ENCODE data around the gene TLK2. TPM values are rescaled to one million over a fixed set of nuclear protein-coding genes. Genes with fewer than 3 reads are reported as not detected.
"Not testable (repeated sequence)": the region's sequence is repeated elsewhere in the genome, so short reads cannot be mapped to it uniquely, and the experiment has no call there.

The TLK2 gene
- total RNA-seq, 1 donor from 2014 or later = 44.0 TPM

DNA sequence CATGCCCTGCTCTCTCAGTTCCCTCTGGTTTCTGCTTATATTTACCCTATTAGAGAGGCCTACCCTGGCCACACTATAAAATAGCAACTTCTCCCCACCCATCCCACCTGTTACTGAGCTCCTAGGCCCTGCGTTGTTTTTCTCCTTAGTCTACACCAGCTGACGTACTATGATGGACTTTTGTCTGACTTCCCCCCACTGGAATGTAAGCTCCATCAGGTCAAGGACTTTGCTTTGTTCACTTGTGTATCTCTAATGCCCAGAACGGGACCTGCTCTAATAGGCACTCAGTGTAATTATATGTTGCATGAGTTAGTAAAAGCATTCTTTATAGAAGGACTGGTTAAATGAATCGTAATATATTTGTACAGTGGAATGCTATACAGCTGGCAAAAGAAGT is 62.4 kb downstream of the TLK2 start:
- peaks cover 42% of the 10 kb centered on the region for H3K36me3 Mint-ChIP-seq (ENCODE audit: low read depth)
- H3K9me3 Mint-ChIP-seq; DNase-seq (ENCODE audit: low spot score); intact Hi-C loops (cut with micrococcal nuclease); H3K27me3 Mint-ChIP-seq (ENCODE audit: insufficient read depth); H3K27ac Mint-ChIP-seq; H3K4me3 Mint-ChIP-seq; H3K4me1 Mint-ChIP-seq (ENCODE audit: low read depth): not testable (repeated sequence)

DNA sequence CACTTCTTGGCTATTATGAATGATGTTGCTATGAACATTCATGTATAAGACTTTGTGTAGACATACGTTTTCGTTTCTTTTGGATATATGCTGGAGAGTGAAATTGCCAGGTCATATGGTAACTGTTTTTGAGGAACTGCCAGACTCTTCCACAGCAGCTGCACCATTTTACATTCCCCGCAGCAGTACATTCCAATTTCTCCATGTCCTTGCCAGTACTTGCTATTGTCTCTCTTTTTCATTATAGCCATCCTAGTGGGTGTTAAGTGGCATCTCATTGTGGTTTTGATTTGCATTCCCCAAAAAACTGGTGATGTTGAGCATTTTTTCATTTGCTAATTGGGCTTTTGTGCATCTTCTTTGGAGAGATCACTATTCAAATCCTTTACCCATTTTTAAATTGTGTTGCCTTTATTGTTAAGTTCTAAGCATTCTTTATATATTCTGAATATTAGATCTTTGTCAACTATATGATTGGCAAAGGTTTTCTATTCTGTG is 64.7 kb downstream of the TLK2 start:
- DNase-seq (ENCODE audit: low spot score); intact Hi-C loops (cut with micrococcal nuclease); H3K27me3 Mint-ChIP-seq (ENCODE audit: insufficient read depth); H3K9me3 Mint-ChIP-seq; H3K4me3 Mint-ChIP-seq; H3K27ac Mint-ChIP-seq; H3K4me1 Mint-ChIP-seq (ENCODE audit: low read depth): not testable (repeated sequence)
- peaks cover 27% of the 10 kb centered on the region for H3K36me3 Mint-ChIP-seq (ENCODE audit: low read depth)

DNA sequence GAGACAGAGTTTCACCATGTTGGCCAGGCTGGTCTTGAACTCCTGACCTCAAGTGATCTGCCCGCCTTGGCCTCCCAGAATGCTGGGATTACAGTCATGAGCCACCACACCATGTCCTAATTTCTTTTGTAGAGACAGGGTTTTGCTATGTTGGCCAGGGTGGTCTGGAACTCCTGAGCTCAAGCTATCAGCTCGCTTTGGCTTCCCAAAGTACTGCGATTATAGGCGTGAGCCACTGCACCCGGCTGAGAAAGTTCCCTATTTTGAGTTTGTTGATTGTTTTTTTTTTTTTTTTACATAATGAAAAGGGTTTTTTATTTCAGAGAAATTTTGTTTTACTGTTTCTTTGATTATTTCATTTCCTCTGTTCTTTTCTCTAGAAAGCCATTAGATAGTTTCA is 67.4 kb downstream of the TLK2 start:
- H3K4me1 Mint-ChIP-seq (ENCODE audit: low read depth); intact Hi-C loops (cut with micrococcal nuclease); H3K27ac Mint-ChIP-seq; H3K4me3 Mint-ChIP-seq; H3K27me3 Mint-ChIP-seq (ENCODE audit: insufficient read depth); H3K9me3 Mint-ChIP-seq; DNase-seq (ENCODE audit: low spot score): not testable (repeated sequence)
- H3K36me3 Mint-ChIP-seq (ENCODE audit: low read depth) = peaks cover 17% of the 10 kb centered on the region

DNA sequence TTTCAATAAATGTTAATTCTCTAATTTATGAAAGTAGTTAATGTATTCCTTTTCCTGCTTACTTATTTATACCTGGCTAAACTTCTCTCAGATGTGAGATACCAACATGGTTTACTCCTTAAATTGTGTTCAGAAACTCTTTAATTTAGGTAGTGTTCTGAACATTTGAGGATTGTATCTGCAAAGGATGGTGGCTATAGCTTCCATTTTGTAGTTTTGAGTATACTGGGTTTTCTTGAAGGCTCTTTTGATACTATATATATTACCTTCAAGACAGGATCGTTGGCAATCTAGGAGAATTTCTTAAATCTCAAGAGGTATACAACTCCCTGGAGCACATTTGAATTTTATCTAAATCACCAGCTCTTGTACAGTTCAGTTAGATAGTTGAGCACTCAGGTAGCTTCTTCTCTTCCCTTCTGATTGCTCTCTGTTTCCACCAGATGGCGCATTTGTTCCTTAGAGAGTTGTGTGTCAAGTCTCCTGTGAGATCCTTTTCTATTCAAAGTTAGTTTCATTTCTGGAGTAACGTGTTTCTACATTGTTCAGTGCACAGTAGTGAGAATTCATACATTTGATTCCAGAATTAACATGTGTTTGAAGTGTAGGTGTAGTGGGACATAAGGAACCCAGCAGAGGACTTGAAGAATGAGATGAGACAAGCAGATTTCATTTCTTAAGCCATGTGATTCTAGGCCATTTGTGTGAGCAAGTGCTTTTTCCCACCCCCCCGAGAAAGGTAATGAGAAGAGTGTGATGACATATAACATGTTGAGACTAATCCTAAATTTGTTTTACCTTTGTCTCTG is 74.4 kb downstream of the TLK2 start:
- H3K4me1 Mint-ChIP-seq (ENCODE audit: low read depth); H3K9me3 Mint-ChIP-seq; H3K36me3 Mint-ChIP-seq (ENCODE audit: low read depth); H3K27me3 Mint-ChIP-seq (ENCODE audit: insufficient read depth): not testable (repeated sequence)
- H3K27ac Mint-ChIP-seq = peak overlapping the region; percentile 37
- intact Hi-C loops (cut with micrococcal nuclease) = loop anchor here (1.0 to 5.0 kb wide), 3 partner anchors 39 to 854 kb away; no protein-coding TSS in a partner anchor
- peak overlapping the region; percentile 37 for H3K4me3 Mint-ChIP-seq
- DNase-seq (ENCODE audit: low spot score) = peak; percentile 41

DNA sequence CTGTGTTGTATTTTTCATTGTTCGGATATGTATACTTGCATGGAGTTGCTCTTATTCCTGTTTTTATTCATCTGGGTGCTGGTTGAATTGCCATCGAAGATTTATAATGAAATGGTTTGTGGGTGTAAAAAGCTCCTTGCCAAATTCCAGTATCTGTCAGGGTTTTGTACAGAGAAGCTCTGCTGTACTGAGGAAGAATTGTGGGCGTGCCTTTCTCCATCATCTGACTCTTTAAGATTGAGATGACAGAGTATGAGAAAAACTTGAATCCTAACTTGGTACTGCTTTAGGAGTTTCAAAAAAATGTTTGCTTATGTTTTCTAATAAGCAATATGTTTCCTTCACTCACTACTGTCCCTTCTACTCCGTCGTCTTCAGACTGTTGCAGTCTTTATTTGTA is 78.9 kb downstream of the TLK2 start:
- H3K4me3 Mint-ChIP-seq; H3K27me3 Mint-ChIP-seq (ENCODE audit: insufficient read depth); H3K27ac Mint-ChIP-seq; intact Hi-C loops (cut with micrococcal nuclease); DNase-seq (ENCODE audit: low spot score); H3K4me1 Mint-ChIP-seq (ENCODE audit: low read depth); H3K9me3 Mint-ChIP-seq: not testable (repeated sequence)
- peaks cover 19% of the 10 kb centered on the region for H3K36me3 Mint-ChIP-seq (ENCODE audit: low read depth)

DNA sequence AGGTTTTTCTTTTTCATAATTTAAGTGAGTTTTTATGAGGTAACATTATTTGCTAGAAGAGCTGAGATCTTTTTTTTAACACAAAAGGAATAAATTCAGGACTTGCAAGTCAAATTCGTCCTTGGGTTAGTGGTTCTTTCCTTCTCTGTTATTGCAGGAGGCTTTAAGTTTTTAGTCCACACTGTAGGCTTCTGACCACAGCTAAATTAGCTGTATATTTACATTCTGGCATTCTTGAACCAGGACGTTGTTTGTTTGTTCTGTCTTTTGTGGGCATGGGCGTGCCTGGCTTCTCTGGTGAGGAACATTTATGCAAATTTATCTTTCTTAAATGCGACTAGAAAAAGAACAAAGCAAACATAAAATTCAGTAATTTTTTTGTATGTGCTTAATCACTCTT is 80.3 kb downstream of the TLK2 start:
- H3K4me3 Mint-ChIP-seq; intact Hi-C loops (cut with micrococcal nuclease); H3K27me3 Mint-ChIP-seq (ENCODE audit: insufficient read depth); H3K4me1 Mint-ChIP-seq (ENCODE audit: low read depth); H3K9me3 Mint-ChIP-seq; H3K27ac Mint-ChIP-seq; DNase-seq (ENCODE audit: low spot score): not testable (repeated sequence)
- peaks cover 21% of the 10 kb centered on the region for H3K36me3 Mint-ChIP-seq (ENCODE audit: low read depth)

DNA sequence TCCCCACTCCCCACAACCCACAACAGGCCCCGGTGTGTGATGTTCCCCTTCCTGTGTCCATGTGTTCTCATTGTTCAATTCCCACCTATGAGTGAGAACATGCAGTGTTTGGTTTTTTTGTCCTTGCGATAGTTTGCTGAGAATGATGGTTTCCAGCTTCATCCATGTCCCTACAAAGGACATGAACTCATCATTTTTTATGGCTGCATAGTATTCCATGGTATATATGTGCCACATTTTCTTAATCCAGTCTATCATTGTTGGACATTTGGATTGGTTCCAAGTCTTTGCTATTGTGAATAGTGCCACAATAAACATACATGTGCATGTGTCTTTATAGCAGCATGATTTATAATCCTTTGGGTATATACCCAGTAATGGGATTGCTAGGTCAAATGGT is 82.3 kb downstream of the TLK2 start:
- H3K4me3 Mint-ChIP-seq; intact Hi-C loops (cut with micrococcal nuclease); H3K27me3 Mint-ChIP-seq (ENCODE audit: insufficient read depth); H3K9me3 Mint-ChIP-seq; H3K4me1 Mint-ChIP-seq (ENCODE audit: low read depth); DNase-seq (ENCODE audit: low spot score); H3K27ac Mint-ChIP-seq: not testable (repeated sequence)
- peaks cover 32% of the 10 kb centered on the region for H3K36me3 Mint-ChIP-seq (ENCODE audit: low read depth)

DNA sequence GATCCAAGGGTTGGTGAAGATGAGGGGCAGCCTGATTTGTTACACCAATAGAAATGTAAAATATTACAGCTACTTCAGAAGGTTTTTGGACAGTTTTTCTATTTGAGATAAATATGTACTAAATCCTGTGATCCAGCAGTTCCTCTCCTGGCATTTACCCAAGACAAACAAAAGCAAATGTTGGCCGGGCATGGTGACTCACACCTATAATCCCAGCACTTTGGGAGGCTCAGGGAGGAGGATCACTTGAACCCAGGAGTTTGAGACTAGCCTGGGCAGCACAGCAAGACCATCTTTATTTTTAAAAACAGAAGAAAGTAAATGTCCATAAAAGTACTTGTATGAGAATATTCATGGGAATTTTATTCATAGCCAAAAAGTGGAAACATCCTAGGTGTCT is 84.0 kb downstream of the TLK2 start:
- no peak overlapping the region for H3K4me3 Mint-ChIP-seq
- intact Hi-C loops (cut with micrococcal nuclease) = no loop called here
- H3K27me3 Mint-ChIP-seq (ENCODE audit: insufficient read depth) = no peaks in the 10 kb centered on the region
- peaks cover 15% of the 10 kb centered on the region for H3K4me1 Mint-ChIP-seq (ENCODE audit: low read depth)
- peaks cover 36% of the 10 kb centered on the region for H3K36me3 Mint-ChIP-seq (ENCODE audit: low read depth)
- DNase-seq (ENCODE audit: low spot score) = no peak
- H3K9me3 Mint-ChIP-seq = peaks cover 4% of the 10 kb centered on the region
- H3K27ac Mint-ChIP-seq = no peak overlapping the region

DNA sequence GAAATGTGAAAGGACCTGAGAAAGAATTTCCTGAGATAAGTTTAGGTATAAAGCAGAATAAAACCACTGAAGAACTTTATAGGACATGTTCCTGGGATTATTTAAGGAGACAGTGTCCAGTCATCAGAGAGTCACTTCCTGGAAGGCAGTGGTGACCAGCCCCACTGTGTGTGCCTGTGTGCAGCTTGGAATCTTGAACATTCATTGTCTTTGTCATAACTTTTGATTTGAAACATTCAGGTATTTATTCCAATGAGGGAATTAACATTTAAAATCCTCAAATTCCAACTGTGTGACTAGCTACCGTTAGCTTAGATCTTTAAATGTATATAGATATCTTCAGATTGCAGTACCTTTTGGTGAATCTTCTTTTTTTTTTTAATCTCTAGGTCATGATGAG is 87.2 kb downstream of the TLK2 start:
- no peak overlapping the region for H3K27ac Mint-ChIP-seq
- H3K4me1 Mint-ChIP-seq (ENCODE audit: low read depth) = peaks cover 15% of the 10 kb centered on the region
- H3K4me3 Mint-ChIP-seq = no peak overlapping the region
- DNase-seq (ENCODE audit: low spot score) = no peak
- intact Hi-C loops (cut with micrococcal nuclease) = no loop called here
- peaks cover 4% of the 10 kb centered on the region for H3K9me3 Mint-ChIP-seq
- no peaks in the 10 kb centered on the region for H3K27me3 Mint-ChIP-seq (ENCODE audit: insufficient read depth)
- peaks cover 36% of the 10 kb centered on the region for H3K36me3 Mint-ChIP-seq (ENCODE audit: low read depth)

DNA sequence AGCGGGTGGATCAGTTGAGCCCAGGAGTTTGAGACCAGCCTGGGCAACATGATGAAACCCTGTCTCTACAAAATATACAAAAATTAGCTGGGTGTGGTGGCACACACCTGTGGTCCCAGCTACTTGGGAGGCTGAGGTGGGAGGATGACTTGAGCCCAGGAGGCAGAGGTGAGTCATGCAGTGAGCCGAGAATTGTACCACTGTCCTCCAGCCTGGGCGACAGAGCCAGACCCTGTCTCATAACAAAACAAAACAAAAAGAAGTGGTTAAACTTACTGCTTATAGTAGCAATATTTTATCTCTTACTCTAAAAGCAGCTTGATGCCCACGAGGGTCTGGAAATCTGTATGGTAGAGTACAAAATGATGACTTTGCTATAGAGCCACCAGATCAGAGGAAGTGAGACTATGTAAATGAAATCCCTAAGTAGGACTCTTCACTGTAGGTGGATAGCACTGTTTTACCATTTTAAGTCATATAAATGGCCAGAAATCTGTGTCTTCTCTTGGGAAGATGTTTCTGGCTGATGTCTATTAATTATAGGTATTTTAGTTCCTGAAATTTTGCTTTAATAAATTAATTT is 88.5 kb downstream of the TLK2 start:
- Mint-ChIP-seq H3K27me3 (ENCODE audit: insufficient read depth) (no peaks in the 10 kb centered on the region), H3K9me3 (peaks cover 4% of the 10 kb centered on the region), H3K4me1 (ENCODE audit: low read depth) (peaks cover 15% of the 10 kb centered on the region), H3K36me3 (ENCODE audit: low read depth) (peaks cover 30% of the 10 kb centered on the region), H3K4me3 (no peak overlapping the region), H3K27ac (no peak overlapping the region)
- DNase-seq (ENCODE audit: low spot score) = no peak
- intact Hi-C loops (cut with micrococcal nuclease) = no loop called here

DNA sequence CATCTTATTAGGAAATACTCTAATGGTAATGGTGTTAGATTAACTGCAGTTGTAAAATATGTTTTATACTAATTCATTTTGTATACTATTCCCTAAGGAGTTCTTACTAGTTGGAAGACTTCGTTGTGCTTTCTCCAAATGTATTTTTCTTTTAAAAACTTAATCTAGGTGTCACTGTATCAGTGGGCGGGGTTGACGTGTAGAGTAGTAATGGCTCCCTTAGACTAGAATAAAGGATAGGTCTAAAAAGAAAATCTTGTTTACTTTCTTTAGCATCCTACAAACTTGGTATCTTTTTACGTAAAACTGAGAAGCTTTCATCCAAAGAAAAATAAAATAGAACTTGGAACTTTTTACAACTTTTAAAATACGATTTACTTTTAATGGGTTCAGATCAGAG is 93.9 kb downstream of the TLK2 start:
- H3K4me3 Mint-ChIP-seq = no peak overlapping the region
- H3K36me3 Mint-ChIP-seq (ENCODE audit: low read depth) = peaks cover 34% of the 10 kb centered on the region
- intact Hi-C loops (cut with micrococcal nuclease) = no loop called here
- no peaks in the 10 kb centered on the region for H3K9me3 Mint-ChIP-seq
- H3K27me3 Mint-ChIP-seq (ENCODE audit: insufficient read depth) = no peaks in the 10 kb centered on the region
- H3K4me1 Mint-ChIP-seq (ENCODE audit: low read depth) = peaks cover 6% of the 10 kb centered on the region
- DNase-seq (ENCODE audit: low spot score) = no peak
- H3K27ac Mint-ChIP-seq = no peak overlapping the region

DNA sequence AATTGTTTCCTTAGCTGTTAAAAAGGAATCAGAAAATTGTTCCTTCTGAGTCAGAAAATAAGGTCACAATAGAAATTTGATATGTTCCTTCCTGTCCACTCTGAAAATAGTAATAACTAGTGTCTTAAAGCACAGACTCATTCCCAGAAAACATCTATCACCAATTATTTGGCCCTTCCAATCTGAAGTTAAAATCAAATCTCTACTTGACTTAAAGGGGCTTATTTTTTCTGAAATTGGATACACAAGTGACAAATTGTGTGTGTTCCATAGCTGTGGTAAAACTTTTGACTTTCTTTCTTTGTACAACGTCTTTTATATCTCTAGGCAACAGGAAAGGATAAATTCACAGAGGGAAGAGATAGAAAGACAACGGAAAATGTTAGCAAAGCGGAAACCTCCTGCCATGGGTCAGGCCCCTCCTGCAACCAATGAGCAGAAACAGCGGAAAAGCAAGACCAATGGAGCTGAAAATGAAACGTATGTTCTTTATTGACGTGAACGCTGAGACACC is 94.3 kb downstream of the TLK2 start:
- Mint-ChIP-seq H3K4me1 (ENCODE audit: low read depth) (peaks cover 6% of the 10 kb centered on the region), H3K27me3 (ENCODE audit: insufficient read depth) (no peaks in the 10 kb centered on the region), H3K9me3 (no peaks in the 10 kb centered on the region), H3K27ac (no peak overlapping the region), H3K36me3 (ENCODE audit: low read depth) (peaks cover 35% of the 10 kb centered on the region), H3K4me3 (no peak overlapping the region)
- DNase-seq (ENCODE audit: low spot score) = no peak
- intact Hi-C loops (cut with micrococcal nuclease) = no loop called here

DNA sequence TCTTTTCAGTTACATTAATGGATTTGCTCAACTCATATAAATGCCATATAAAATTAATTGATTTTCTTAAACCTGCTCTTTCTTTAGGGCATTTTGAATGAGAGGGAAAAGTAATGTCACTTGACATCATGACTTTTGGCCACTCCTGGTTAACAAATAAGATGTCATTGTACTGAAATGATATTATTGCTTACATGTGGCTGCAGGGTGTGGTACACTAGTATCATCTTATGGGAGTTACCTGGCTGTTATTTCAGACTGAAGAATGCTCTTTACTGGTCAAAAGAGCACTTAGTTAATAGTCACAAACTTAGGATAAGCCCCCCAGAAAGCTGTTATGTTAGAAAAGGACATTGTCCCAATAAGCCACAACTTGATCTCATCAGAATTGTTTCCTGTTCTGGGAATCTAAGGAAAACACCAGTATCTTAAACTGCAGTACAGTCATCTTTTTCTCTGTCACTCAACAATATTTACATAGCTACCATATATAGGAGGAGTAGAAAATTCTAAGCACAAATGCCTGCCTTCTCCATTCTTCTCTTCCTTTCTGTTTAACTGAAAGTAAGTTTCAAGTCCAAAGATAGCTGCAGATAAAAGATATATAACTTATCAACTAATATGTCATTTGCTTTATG is 95.0 kb downstream of the TLK2 start:
- peaks cover 35% of the 10 kb centered on the region for H3K36me3 Mint-ChIP-seq (ENCODE audit: low read depth)

More for the DNA sequence above, 95.0 kb downstream of the TLK2 start:
- Mint-ChIP-seq H3K4me3 (no peak overlapping the region), H3K27ac (no peak overlapping the region), H3K27me3 (ENCODE audit: insufficient read depth) (no peaks in the 10 kb centered on the region), H3K9me3 (no peaks in the 10 kb centered on the region), H3K4me1 (ENCODE audit: low read depth) (peaks cover 6% of the 10 kb centered on the region)
- no peak for DNase-seq (ENCODE audit: low spot score)
- intact Hi-C loops (cut with micrococcal nuclease) = no loop called here
